ENCODE data around the gene RGS19.
"Not testable (repeated sequence)": the region's sequence is repeated elsewhere in the genome, so short reads cannot be mapped to it uniquely, and the experiment has no call there.

RGS19 gene

GRCh38 chr20:64079273-64080012, at the start of gene RGS19:
Gene RGS19 (minus strand): TSS chr20:64079518. CDS start chr20:64076886, 2,632 bp downstream.
- no peak for DNase-seq

DNA sequence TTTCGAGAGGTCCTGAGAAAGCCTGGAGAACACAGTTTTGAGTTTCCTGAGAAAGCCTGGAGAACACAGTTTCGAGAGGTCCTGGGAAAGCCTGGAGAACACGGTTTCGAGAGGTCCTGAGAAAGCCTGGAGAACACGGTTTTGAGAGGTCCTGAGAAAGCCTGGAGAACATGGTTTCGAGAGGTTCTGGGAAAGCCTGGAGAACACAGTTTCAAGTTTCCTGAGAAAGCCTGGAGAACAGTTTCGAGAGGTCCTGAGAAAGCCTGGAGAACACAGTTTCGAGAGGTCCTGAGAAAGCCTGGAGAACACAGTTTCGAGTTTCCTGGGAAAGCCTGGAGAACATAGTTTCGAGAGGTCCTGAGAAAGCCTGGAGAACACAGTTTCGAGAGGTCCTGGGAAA, 44.2 kb upstream of the RGS19 start:
- DNase-seq = not testable (repeated sequence)

DNA sequence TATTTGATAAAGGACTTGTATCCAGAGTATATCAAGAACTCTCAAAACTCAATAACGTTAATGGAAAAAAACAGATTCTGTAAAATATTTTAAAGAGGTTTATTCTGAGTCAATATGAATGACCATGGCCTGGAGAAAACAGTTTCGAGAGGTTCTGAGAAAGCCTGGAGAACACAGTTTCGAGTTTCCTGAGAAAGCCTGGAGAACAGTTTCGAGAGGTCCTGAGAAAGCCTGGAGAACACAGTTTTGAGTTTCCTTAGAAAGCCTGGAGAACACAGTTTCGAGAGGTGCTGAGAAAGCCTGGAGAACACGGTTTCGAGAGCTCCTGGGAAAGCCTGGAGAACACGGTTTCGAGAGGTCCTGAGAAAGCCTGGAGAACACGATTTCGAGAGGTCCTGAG, 43.6 kb upstream of the RGS19 start:
- not testable (repeated sequence) for DNase-seq

DNA sequence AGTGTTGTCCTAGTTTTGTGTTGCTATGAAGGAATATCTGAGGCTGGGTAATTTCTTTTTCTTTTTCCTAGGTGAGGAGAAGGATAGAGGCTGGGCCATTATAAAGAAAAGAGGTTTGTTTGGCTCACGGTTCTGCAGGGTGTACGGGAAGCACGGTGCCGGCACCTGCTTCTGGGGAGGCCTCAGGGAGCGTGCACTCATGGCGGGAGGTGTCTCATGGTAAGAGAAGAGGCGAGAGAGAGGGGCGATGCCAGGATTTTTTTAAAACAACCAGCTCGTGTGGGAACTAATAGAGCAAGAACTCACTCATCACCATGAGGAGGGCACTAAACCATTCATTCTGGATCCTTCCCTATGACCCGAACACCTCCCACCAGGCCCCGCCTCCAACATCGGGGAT, 42.3 kb upstream of the RGS19 start:
- DNase-seq = no peak

DNA sequence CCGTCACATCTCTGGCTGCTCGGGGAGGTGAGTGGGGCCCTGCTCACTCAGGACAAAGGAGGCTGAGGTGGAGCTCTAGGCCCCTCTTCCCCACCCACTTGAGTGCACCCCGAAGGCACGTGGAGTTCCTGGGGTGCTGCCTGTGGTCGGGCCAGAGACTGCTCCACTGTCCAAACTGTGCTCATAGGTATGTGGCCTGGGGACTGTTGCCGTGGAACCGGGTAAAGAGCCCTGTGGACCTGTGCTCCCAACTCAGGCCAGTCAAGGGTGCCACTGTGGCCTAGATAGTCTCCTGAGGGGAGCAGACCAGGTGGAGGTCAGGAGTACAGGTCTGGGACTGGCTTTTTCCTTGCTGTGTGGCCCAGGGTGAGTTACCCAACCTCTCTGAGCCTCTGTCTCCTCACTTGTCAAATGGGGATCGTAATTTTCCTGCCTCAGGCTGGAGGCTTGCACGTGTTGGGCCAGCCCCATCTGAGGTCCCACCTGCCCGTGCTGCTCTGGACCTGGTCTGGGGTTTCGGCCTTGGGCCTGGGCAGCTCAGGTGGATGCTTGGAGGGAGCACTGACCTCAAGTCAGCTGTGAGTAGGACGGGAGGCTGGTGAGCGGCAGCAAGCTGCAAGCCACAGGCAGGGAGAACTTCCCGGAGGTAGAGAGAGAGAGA, 40.5 kb upstream of the RGS19 start:
- DNase-seq = no peak

DNA sequence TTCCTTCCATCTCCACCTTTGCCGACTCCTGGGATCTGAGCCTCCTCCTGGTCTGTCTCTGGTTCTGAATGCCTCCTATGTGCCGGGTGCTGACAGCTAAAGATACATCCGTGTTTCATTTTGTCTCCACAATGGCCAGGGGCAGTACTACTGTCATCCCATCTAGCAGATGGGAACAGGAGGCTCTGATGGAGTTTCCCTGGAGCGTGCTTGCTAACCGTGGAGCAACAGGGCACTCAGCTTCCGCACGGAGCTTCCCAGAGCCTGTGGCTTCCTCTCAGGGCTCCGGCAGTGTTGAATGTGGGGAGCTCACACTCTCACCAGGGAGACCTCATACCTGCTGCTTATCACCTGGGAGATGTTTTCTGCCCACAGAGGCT, 40.0 kb upstream of the RGS19 start:
- no peak for DNase-seq

DNA sequence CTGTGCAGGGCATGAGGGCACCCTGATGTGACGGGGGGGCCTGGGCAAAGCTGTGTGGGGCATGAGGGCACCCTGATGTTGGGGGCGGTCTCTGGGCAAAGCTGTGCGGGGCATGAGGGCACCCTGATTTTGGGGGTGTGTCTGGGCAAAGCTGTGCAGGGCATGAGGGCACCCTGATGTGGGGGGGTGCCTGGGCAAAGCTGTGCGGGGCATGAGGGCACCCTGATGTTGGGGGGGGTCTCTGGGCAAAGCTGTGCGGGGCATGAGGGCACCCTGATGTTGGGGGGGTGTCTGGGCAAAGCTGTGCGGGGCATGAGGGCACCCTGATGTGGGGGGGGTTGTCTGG, 38.1 kb upstream of the RGS19 start:
- DNase-seq = not testable (repeated sequence)

GRCh38 chr20:64116541-64117431, 37.5 kb upstream of the RGS19 start:
- DNase-seq = no peak

DNA sequence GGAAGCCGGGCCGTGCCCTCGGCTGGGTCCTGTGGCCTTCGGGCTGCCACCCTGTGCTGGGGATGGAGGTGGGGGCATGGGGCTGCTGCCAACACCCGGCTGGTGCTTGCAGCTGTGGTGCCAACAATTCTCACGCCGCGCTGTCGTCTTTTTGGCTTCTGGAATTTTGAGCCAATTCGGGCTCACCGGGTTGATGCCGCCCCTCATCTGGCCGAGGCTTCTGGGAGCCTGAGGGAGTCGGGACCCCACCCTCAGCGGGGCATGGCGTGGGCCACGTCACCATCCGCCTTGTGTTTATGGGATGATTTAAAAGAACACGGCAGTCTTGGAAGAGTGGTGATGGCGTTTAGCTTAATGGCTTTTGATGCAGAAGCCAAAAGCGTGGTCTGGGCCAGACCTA, 36.7 kb upstream of the RGS19 start:
- no peak for DNase-seq

DNA sequence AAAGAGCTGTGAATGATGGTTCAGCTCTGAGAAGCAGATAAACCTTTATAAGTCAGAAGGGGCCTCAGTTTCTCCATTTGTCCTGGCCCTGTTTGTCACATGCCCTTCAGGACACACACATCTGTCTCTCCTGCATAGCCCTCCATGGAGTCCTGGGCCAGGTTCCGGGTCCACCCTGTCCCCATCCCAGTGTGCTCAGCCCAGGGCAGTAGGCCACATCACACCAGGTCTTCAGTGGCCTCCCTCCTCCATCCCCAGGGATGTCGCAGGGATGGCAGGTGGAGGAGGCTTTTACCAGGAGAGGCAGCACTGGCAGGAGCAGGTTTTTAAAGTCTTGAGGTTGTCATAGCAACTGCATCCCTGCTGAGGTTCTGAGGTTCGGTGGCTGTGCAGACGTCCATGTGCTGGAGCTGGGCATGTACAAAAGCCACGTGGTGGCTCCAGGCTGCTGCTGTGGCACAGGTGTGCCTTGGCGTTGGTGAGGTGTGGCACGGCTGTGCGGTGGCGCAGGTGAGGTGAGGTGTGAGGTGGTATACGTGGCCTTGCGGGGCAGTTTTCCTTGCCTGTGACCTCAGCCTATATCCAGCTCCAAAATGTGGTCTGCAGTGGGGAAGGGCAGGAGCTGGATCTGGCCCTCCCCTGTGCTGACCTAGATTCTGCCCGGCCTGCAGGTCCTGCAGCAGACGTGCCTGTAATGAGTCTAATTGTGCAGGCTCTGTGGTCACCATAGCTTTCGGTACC, 36.0 kb upstream of the RGS19 start:
- no peak for DNase-seq

DNA sequence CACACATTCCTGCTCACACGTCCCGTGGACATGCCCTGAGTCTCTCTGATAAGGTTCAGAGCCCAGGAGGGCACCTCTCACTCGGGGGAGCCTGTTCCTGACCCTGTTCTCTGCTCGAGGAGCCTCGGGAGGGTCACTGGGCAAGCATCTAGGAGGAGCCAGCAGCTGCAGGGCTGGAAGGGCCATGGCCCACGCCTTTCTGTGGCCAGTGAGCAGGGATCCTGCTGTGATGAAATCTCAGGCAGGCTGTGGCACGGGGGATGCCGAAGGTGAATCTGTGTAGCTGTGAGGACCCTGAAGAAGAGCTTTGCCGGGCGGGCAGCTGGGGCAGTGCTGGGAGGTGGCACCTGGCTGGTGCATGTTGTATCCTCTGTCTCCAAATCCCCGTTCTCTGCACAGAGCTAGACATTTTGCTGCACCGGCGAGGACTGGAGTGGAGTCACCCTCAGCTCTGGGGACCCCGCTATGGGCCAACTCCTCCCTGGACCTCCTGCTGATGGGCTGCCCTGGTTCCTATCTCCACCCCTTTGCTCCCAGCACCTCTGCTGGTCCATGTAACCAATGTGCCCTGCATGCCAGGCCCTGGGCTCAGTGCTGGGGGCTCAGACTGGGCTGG, 35.1 kb upstream of the RGS19 start:
- no peak for DNase-seq

- DNase-seq = no peak
Measured at GRCh38 chr20:64113796-64114355, 34.6 kb upstream of the RGS19 start.

DNA sequence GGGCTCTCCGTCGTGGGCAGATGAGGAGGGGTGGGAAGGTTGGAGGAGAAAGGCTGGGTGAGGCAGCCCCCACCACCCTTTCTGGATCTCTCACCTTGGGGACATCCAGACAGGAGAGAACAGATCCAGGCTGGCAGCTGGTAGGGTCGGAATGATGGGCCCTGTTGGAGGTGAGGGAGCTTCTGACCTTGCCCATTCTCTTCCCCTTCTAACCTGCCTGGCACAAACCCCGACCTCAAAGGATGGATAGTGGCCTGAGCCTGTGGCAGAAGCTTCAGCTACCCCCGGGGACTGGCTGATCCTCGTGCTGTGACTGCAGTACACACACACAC, 34.1 kb upstream of the RGS19 start:
- no peak for DNase-seq

DNA sequence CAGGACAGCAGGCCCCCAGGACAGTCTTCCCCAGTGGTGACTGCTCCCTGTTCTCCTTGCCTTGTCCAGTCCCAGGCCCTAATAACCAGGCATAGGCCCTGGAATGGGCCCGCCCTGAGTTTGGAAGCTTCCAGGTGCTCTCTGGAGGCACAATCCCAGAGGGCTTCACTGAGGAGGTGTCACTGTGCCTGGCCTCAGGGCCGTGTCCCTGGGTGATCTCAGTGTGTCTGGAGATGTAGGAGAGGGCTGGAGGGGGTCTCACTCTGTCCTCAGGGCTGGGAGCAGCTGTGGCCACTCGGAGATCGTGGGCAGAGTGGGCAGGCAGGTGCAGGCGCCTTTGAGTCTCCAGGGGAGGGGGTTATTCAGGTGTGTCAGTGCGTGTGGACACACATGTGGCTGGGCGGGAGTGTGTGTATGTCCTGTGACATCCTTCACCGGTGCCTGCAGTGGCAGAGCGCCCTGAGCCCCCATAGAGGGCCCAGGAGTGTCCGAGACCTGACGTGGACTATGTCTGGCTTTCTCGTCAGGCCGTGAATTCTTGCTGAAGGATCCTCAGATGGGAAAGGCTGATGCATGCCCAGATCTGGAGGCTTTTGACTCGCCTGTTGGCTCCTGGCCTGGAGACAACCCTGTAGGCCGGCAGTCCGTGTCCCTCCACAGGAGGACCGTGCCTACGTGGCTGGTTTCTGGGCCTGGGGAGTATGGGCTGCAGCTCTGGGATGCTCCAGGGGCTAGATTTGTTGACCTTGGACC, 33.5 kb upstream of the RGS19 start:
- DNase-seq = no peak

- no peak for DNase-seq
Measured at GRCh38 chr20:64111841-64112641, 32.7 kb upstream of the RGS19 start.

DNA sequence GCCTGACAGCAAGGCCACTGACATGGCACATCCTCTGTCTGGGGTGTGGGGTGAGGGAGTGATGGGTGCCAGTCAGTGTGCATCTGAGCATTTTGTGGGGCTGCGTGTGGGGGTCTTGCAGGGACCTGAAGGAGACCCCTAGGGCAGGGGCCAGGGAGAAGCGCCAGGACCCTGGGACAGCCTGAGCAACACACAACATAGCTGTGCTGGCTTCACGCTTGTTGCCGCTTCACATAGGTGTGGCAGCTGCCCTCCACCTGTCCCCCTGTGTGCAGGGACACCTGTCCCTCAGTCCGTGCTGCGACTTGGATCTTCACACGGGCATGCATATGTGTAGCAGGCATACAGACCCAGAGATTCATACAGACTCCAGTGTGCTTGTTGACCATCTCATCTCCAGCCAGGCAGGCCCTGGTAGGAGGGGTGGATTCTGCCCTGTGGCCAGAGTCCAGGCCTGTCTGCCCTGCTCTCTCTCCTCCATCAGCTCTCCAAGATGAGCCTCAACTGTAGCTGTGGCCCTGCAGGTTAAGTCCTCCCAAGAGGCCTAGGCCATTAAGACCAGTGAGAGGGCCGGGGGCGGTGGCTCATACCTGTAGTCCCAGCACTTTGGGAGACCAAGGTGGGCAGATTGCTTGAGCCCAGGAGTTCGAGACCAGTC, 31.2 kb upstream of the RGS19 start:
- no peak for DNase-seq

DNA sequence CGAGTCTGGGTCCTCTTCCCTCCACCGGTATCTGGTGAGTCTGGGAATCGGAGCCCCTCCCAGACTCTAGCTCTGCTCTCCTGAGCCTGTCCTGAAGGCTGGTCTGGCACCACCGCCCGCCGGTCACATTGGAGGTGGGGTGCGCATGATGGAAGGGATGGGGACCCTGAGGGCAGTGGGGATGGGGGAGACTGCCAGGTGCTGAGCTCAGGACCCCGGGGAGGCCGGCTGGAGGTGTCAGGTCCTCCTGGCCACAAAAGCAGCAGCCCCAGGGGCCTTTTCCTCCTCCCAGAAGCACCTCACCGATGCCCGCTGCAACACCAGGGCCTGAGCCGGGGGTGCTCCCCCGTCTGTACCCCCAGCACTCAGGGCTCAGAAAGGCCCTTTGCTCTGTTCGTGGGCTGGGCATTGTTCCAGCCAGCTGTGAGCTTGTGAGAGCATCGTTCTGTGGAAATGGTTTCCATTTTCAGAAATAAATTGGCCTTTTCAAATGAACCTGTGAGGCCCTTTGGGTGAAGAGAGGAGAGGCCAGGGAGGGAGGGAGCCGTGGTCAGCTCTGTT, 30.6 kb upstream of the RGS19 start:
- DNase-seq = no peak

DNA sequence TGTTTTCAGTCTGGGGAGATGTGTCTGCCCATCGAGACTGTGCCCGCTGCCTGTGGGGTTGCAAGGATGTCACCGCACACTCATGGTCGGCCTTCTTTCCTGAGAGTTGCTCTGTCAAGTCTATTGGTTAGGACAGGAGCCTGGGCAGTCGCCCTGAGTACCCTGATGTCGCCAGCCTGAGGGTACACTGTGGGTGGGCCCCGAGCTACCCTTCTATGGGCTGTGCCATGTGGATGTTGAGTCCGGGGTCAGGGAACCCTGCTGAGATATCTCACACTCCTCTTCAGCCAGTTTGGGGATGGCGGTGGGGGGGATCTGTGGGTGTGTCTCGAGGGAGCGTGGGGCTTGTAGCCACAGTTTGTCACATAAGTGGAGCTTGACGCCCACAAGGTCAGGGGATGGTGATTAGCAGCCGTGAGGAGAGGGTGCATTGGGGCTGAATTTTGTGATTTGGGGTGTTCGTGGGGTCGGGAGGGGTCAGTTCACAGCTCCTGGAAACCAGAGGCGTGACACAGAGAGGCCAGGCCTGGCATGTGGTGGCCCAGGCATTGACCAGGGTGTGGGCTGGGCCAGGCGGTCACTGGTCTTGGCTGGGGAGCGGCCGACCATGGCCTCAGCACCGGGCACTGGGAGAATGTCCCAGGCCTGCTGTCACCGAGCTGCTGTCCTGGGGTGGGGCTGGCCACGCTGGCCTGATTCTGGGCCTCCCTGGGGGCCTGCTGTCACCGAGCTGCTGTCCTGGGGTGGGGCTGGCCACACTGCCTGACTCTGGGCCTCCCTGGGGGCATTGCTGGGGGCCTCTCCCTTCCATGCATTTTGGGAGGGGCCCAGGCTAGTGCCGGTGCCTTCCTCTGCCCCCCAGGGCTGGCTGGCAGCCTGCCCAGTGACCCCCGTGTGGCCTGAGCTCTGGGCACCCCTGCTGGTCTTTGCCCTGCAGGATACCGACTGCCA, 29.7 kb upstream of the RGS19 start:
- DNase-seq = no peak

Measured in NCI-H510A (cell line).